Measurements from ENCODE around the gene ANO1. TPM values are rescaled to one million over a fixed set of nuclear protein-coding genes. Genes with fewer than 3 reads are reported as not detected.

Gene ANO1
- total RNA-seq, 1 donor from 2014 or later: 3.8 TPM

DNA sequence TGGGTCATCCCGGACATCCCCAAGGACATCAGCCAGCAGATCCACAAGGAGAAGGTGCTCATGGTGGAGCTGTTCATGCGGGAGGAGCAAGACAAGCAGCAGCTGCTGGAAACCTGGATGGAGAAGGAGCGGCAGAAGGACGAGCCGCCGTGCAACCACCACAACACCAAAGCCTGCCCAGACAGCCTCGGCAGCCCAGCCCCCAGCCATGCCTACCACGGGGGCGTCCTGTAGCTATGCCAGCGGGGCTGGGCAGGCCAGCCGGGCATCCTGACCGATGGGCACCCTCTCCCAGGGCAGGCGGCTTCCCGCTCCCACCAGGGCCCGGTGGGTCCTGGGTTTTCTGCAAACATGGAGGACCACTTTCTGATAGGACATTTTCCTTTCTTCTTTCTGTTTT is 109.7 kb downstream of the ANO1 start:
- TF ChIP-seq, protein P1, sequence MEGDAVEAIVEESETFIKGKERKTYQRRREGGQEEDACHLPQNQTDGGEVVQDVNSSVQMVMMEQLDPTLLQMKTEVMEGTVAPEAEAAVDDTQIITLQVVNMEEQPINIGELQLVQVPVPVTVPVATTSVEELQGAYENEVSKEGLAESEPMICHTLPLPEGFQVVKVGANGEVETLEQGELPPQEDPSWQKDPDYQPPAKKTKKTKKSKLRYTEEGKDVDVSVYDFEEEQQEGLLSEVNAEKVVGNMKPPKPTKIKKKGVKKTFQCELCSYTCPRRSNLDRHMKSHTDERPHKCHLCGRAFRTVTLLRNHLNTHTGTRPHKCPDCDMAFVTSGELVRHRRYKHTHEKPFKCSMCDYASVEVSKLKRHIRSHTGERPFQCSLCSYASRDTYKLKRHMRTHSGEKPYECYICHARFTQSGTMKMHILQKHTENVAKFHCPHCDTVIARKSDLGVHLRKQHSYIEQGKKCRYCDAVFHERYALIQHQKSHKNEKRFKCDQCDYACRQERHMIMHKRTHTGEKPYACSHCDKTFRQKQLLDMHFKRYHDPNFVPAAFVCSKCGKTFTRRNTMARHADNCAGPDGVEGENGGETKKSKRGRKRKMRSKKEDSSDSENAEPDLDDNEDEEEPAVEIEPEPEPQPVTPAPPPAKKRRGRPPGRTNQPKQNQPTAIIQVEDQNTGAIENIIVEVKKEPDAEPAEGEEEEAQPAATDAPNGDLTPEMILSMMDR (IDR thresholded peaks at IDR 0.05; ENCODE audit: unreplicated experiment): no peak
- Mint-ChIP-seq H3K4me1 (ENCODE audit: unreplicated experiment) (no peaks in the 10 kb centered on the region), H3K4me3 (ENCODE audit: unreplicated experiment) (no peak overlapping the region), H3K27ac (ENCODE audit: unreplicated experiment) (no peak overlapping the region), H3K36me3 (ENCODE audit: low read depth, unreplicated experiment) (no peaks in the 10 kb centered on the region), H3K9me3 (ENCODE audit: unreplicated experiment) (no peaks in the 10 kb centered on the region), H3K27me3 (ENCODE audit: unreplicated experiment) (no peaks in the 10 kb centered on the region)
- no peak for DNase-seq (ENCODE audit: low spot score)

DNA sequence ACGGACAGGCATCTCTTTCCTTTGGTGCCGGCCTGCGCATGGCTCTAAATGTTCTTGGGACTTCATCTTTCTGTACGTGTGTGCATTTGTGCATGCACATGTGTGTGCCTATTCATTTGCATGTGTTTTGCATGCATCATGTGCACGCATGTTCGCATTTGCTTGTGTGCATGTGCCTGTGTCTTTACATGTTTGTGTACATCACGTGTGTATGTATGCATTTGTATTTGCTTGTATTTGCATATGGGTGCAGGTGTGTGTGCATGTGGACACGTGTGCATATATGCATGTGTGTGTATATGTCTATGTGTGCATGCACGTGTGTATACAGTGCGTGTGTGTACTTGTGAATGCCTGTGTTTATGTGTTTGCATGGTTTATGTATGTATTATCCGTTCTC is 111.5 kb downstream of the ANO1 start:
- Mint-ChIP-seq H3K9me3 (ENCODE audit: unreplicated experiment) (no peaks in the 10 kb centered on the region), H3K4me3 (ENCODE audit: unreplicated experiment) (no peak overlapping the region), H3K36me3 (ENCODE audit: low read depth, unreplicated experiment) (no peaks in the 10 kb centered on the region), H3K27ac (ENCODE audit: unreplicated experiment) (no peak overlapping the region), H3K4me1 (ENCODE audit: unreplicated experiment) (no peaks in the 10 kb centered on the region), H3K27me3 (ENCODE audit: unreplicated experiment) (no peaks in the 10 kb centered on the region)
- TF ChIP-seq, protein P1 (IDR thresholded peaks at IDR 0.05; ENCODE audit: unreplicated experiment): no peak
- no peak for DNase-seq (ENCODE audit: low spot score)

DNA sequence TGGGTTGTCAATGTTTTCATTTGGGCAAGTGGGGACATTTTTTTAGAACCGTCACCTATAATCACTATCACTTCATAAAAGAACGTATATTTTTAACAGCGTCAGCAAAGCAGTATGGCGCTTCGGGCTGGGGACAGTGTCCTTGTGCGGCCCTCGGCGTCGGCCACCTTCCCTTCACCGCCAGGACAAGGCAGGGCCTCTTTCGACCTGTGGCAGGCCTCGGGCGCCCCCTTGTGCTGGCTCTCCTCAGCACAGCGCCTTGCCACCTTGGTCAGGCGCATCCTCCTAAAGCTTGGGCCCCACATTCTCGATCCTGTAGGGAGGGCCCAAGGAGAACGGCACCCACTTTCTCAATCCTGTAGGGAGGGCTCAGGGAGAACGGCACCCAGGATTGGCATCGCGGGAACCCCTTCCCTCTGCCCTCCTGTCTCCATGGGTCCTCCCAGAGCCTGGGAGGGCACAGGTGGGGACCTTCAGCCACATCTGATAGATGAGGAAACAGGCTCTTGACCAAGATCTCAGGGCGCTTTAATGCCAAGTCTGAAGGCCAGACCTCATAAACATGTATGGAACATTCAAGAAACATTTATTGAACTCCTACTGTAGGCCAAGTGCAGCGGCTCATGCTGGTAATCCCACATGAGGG is 113.5 kb downstream of the ANO1 start:
- no peaks in the 10 kb centered on the region for H3K27me3 Mint-ChIP-seq (ENCODE audit: unreplicated experiment)
- H3K4me3 Mint-ChIP-seq (ENCODE audit: unreplicated experiment): no peak overlapping the region
- TF ChIP-seq, protein P1 (IDR thresholded peaks at IDR 0.05; ENCODE audit: unreplicated experiment): peak; percentile 83
- peak; percentile 90 for DNase-seq (ENCODE audit: low spot score)
- no peaks in the 10 kb centered on the region for H3K9me3 Mint-ChIP-seq (ENCODE audit: unreplicated experiment)
- H3K36me3 Mint-ChIP-seq (ENCODE audit: low read depth, unreplicated experiment): no peaks in the 10 kb centered on the region
- no peak overlapping the region for H3K27ac Mint-ChIP-seq (ENCODE audit: unreplicated experiment)
- no peaks in the 10 kb centered on the region for H3K4me1 Mint-ChIP-seq (ENCODE audit: unreplicated experiment)

DNA sequence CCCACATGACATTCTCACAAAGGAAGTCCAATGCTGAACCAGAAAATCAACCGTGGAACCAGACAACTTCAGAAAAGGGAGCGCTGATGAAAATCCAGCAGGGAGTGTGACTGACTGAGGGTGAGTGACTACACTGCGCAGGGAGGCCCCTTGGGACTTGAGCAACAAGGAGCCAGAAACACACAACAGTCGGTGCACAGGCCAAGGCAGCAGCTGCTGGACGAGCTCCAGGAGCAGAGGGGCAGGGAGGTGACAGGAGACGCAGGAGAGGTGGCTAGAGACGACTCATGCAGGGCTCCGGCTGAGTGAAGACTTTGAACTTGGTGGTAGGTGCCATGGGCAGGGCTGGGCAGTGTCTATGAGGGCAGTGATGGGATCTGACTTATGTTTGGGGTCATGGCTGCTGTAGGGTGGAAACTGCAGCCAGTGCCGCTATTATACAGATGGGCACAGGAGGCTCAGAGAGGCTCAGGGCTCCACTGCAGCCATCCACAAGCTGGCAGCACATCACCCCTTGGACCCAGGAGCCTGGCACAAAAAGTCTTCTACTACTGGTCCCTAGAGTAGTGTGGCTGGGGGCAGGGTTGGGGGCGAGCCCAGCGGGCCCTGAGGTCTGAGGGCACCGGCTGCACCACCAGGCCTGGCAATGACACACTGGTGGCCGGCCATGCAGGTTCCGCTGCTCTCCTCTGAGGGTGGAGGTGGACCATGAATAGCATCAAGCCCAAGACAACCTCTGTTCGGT is 114.7 kb downstream of the ANO1 start:
- Mint-ChIP-seq H3K4me3 (ENCODE audit: unreplicated experiment) (no peak overlapping the region), H3K9me3 (ENCODE audit: unreplicated experiment) (no peaks in the 10 kb centered on the region), H3K4me1 (ENCODE audit: unreplicated experiment) (no peaks in the 10 kb centered on the region), H3K36me3 (ENCODE audit: low read depth, unreplicated experiment) (no peaks in the 10 kb centered on the region), H3K27me3 (ENCODE audit: unreplicated experiment) (no peaks in the 10 kb centered on the region), H3K27ac (ENCODE audit: unreplicated experiment) (peak overlapping the region; percentile 28)
- TF ChIP-seq, protein P1 (IDR thresholded peaks at IDR 0.05; ENCODE audit: unreplicated experiment): no peak
- no peak for DNase-seq (ENCODE audit: low spot score)

All from endothelial cell (in vitro differentiated cells).